Right atrium auricular region (tissue), 2 donors: ENCODE results near the gene ANKRD40. TPM values are rescaled to one million over a fixed set of nuclear protein-coding genes. Genes with fewer than 3 reads are reported as not detected.

ENCODE experiments used
- DNase-seq: peaks from one replicate; pipeline ENCODE4 v3.0.0-alpha.2; 2019; ENCODE audit warnings: low spot score
- H3K27ac ChIP-seq, 2 donors: fragments of 200-600 bp; sonication (generic); 1 replicate in 1 of 2; 2 replicates in 1 of 2; pipeline ENCODE4 v1.5.1; 2016 to 2019
- H3K27me3 ChIP-seq, 2 donors: fragments of 200-600 bp; sonication (generic); one replicate each; pipeline versions ENCODE4 v1.5.1 to v1.6.0; 2017 to 2019
- H3K36me3 ChIP-seq: fragments of 200-600 bp; sonication (generic); one replicate; pipeline ENCODE4 v1.5.1; 2016
- H3K4me1 ChIP-seq, 2 donors: fragments of 200-600 bp; sonication (generic); one replicate each; pipeline versions ENCODE4 v1.5.1 to v1.6.0; 2017 to 2019
- H3K4me3 ChIP-seq, 2 donors: fragments of 200-600 bp; sonication (generic); 1 replicate in 1 of 2; 2 replicates in 1 of 2; pipeline ENCODE4 v1.5.1; 2017 to 2019; ENCODE audit warnings: mild to moderate bottlenecking in 1 of 2, moderate library complexity in 1 of 2
- H3K9me3 ChIP-seq, 2 donors: fragments of 200-600 bp; sonication (generic); one replicate each; pipeline ENCODE4 v1.5.1; 2019
- total RNA-seq, 2 donors: library from RNA; depleted of rRNA; stranded (reverse); fragments of >200 nt; gene quantifications; one replicate each; pipeline ENCODE4 v1.1.0, GENCODE V29; 2016
- TF ChIP-seq, protein P1 (sequence below), 2 donors: fragments of 200-600 bp; sonication (generic); IDR thresholded peaks; one replicate each; pipeline ENCODE4 v1.5.1; 2019; ENCODE audit warnings: antibody characterized with exemption in 2 of 2

ANKRD40 gene
- total RNA-seq, 2 donors from 2014 or later, result 30.5 to 33.8 TPM

DNA sequence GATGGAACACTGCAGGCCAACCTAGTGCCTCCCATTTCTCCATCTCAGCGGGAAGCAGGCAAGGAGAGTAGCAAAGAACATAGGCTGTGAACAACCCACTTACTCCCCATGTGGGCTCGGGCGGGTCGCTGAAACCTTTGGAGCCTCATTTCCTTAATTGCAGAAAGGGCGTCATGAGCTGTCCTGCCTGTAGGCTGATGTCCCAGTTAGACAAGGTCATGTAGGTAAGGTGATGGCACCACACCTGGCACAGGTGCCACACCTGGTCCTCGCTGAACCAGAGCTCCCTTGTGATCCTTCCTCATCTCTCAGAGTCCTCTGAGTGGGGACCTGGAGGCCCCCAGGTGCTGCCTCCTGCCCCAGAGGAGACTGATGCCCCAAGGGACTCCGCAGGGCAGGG is 50.1 kb downstream of the ANKRD40 start:
- TF ChIP-seq, protein P1, sequence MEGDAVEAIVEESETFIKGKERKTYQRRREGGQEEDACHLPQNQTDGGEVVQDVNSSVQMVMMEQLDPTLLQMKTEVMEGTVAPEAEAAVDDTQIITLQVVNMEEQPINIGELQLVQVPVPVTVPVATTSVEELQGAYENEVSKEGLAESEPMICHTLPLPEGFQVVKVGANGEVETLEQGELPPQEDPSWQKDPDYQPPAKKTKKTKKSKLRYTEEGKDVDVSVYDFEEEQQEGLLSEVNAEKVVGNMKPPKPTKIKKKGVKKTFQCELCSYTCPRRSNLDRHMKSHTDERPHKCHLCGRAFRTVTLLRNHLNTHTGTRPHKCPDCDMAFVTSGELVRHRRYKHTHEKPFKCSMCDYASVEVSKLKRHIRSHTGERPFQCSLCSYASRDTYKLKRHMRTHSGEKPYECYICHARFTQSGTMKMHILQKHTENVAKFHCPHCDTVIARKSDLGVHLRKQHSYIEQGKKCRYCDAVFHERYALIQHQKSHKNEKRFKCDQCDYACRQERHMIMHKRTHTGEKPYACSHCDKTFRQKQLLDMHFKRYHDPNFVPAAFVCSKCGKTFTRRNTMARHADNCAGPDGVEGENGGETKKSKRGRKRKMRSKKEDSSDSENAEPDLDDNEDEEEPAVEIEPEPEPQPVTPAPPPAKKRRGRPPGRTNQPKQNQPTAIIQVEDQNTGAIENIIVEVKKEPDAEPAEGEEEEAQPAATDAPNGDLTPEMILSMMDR (IDR thresholded peaks at IDR 0.05), result no peak
- Histone ChIP-seq H3K4me3 (no peak overlapping the region), H3K36me3 (no peaks in the 10 kb centered on the region), H3K4me1 (peaks cover 0 to 41% of the 10 kb centered on the region in 2 donors), H3K9me3 (peaks cover 0 to 4% of the 10 kb centered on the region in 2 donors), H3K27me3 (no peaks in the 10 kb centered on the region), H3K27ac (no peak overlapping the region)
- no peak for DNase-seq

DNA sequence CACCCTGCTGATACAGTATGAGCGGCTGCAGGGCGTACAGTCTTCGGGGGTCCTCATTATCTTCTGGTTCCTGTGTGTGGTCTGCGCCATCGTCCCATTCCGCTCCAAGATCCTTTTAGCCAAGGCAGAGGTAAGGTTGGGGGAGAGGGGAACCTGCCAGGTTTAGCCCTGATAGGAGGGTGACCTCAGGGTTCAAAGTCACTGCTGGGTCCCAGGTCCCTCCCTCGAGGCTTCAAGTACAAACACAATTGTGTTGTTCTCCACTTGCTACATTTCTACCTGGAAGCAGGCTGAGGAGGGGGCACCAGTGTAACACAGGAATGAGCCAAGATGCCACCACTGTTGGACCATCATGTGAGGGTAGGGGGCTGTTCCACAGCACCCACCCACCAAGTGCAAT is 50.7 kb downstream of the ANKRD40 start:
- H3K36me3 ChIP-seq, result no peaks in the 10 kb centered on the region
- peaks cover 0 to 5% of the 10 kb centered on the region in 2 donors for H3K9me3 ChIP-seq
- no peak for DNase-seq
- no peak overlapping the region for H3K4me3 ChIP-seq
- no peaks in the 10 kb centered on the region for H3K27me3 ChIP-seq
- TF ChIP-seq, protein P1 (IDR thresholded peaks at IDR 0.05), result no peak
- H3K4me1 ChIP-seq, result peaks cover 0 to 36% of the 10 kb centered on the region in 2 donors
- no peak overlapping the region for H3K27ac ChIP-seq

DNA sequence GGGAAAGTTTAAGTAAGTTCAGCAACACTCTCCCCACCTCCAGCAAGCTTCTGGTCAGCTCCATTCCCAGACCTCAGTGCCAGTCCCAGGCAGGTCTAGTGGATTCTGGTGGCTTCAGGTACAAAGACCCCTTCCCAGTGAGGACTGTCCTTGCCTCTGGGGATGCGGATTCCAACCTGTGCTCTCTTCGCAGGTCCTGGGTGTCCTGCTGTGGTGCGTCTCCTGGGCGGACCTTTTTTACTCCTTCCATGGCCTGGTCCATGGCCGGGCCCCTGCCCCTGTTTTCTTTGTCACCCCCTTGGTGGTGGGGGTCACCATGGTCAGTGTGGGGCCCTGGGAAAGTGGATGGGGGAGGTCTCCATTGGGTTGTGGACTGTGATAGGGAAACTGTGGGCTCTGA is 51.2 kb downstream of the ANKRD40 start:
- H3K27ac ChIP-seq, result no peak overlapping the region
- H3K27me3 ChIP-seq, result no peaks in the 10 kb centered on the region
- TF ChIP-seq, protein P1 (IDR thresholded peaks at IDR 0.05), result no peak
- no peak for DNase-seq
- peaks cover 0 to 30% of the 10 kb centered on the region in 2 donors for H3K4me1 ChIP-seq
- H3K4me3 ChIP-seq, result no peak overlapping the region
- H3K36me3 ChIP-seq, result no peaks in the 10 kb centered on the region
- peaks cover 0 to 5% of the 10 kb centered on the region in 2 donors for H3K9me3 ChIP-seq

DNA sequence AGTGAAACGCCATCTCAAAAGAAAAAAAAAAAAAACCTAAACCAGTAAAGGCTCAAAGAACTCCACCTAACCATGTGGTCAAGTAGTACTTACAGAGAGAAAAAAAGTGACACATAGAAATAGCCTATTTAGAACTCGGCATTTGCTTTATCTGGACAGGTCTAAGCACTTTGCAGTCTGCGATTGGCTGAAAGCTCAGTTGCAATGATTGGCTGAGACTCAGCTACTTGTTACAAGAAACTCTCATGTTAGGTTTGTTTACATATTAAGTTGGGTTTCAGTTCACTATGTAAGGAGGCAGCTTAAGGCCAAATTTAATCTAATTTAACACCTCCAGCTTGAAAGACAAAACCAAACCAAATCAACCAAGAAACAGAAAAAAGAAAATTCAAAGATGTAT is 54.0 kb downstream of the ANKRD40 start:
- Histone ChIP-seq H3K4me3 (no peak overlapping the region), H3K4me1 (peaks cover 0 to 3% of the 10 kb centered on the region in 2 donors), H3K9me3 (peaks cover 0 to 5% of the 10 kb centered on the region in 2 donors), H3K27ac (no peak overlapping the region), H3K27me3 (no peaks in the 10 kb centered on the region), H3K36me3 (no peaks in the 10 kb centered on the region)
- no peak for DNase-seq
- TF ChIP-seq, protein P1 (IDR thresholded peaks at IDR 0.05), result no peak

DNA sequence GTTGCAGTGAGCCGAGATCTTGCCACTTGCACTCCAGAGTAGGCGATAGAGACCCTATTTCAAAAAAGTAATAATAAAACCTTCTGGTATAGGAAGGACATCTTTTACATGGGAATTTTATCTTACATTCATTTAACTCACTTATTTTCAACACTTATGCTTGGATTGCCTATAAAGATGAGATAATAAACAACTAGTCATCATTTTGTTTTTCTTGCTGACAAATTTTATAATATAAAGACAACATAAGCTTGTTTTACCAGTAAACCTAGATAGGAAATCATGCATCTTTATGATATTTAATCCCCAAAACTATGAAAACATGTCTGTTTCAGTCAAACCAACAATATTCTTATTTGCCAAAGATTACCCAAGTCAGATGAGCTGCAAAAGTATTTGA is 56.1 kb downstream of the ANKRD40 start:
- TF ChIP-seq, protein P1 (IDR thresholded peaks at IDR 0.05), result no peak
- Histone ChIP-seq H3K36me3 (no peaks in the 10 kb centered on the region), H3K9me3 (peaks cover 0 to 5% of the 10 kb centered on the region in 2 donors), H3K27me3 (no peaks in the 10 kb centered on the region), H3K4me1 (no peaks in the 10 kb centered on the region), H3K27ac (no peak overlapping the region), H3K4me3 (no peak overlapping the region)
- no peak for DNase-seq
